Measurements from ENCODE around the gene STRN3. TPM values are rescaled to one million over a fixed set of nuclear protein-coding genes. Genes with fewer than 3 reads are reported as not detected.
"Not testable (repeated sequence)": the region's sequence is repeated elsewhere in the genome, so short reads cannot be mapped to it uniquely, and the experiment has no call there.

Gene STRN3
- total RNA-seq, 2 donors from 2014 or later = 20.3 to 35.7 TPM

- Mint-ChIP-seq H3K27me3 (no peaks in the 10 kb centered on the region), H3K9me3 (no peaks in the 10 kb centered on the region), H3K36me3 (no peaks in the 10 kb centered on the region), H3K4me1 (ENCODE audit: low read depth in 2 of 2) (peaks cover 16 to 17% of the 10 kb centered on the region in 2 donors), H3K4me3 (no peak overlapping the region), H3K27ac (no peak overlapping the region)
- ATAC-seq = no peak
- DNase-seq (ENCODE audit: low spot score) = no peak
Observed at GRCh38 chr14:30985796-30986195, 40.4 kb downstream of the STRN3 start.

- Mint-ChIP-seq H3K36me3 (no peaks in the 10 kb centered on the region), H3K9me3 (no peaks in the 10 kb centered on the region), H3K27ac (no peak overlapping the region), H3K27me3 (no peaks in the 10 kb centered on the region), H3K4me1 (ENCODE audit: low read depth in 2 of 2) (peaks cover 7 to 8% of the 10 kb centered on the region in 2 donors), H3K4me3 (no peak overlapping the region)
- ATAC-seq = no peak
- no peak for DNase-seq (ENCODE audit: low spot score)
Observed at GRCh38 chr14:30983858-30984257, 42.3 kb downstream of the STRN3 start.

GRCh38 chr14:30982533-30982932, 43.6 kb downstream of the STRN3 start:
- Mint-ChIP-seq H3K36me3 (no peaks in the 10 kb centered on the region), H3K27me3 (no peaks in the 10 kb centered on the region), H3K27ac (no peak overlapping the region), H3K4me3 (no peak overlapping the region), H3K4me1 (ENCODE audit: low read depth in 2 of 2) (peaks cover 5 to 7% of the 10 kb centered on the region in 2 donors), H3K9me3 (no peaks in the 10 kb centered on the region)
- no peak for DNase-seq (ENCODE audit: low spot score)
- no peak for ATAC-seq

- Mint-ChIP-seq H3K4me3 (no peak overlapping the region), H3K36me3 (no peaks in the 10 kb centered on the region), H3K9me3 (no peaks in the 10 kb centered on the region), H3K27ac (no peak overlapping the region), H3K27me3 (no peaks in the 10 kb centered on the region), H3K4me1 (ENCODE audit: low read depth in 2 of 2) (peaks cover 7 to 9% of the 10 kb centered on the region in 2 donors)
- no peak for ATAC-seq
- DNase-seq (ENCODE audit: low spot score) = no peak
Observed at GRCh38 chr14:30980980-30981379, 45.2 kb downstream of the STRN3 start.

GRCh38 chr14:30980106-30980704, 46.0 kb downstream of the STRN3 start:
- H3K9me3 Mint-ChIP-seq, H3K4me3 Mint-ChIP-seq, H3K36me3 Mint-ChIP-seq, H3K27me3 Mint-ChIP-seq, H3K27ac Mint-ChIP-seq: not testable (repeated sequence)
- ATAC-seq (peak; percentile 52 to 56), DNase-seq (ENCODE audit: low spot score) (peak; percentile 68)
- H3K4me1 Mint-ChIP-seq (ENCODE audit: low read depth in 2 of 2) = peaks cover 6 to 14% of the 10 kb centered on the region in 2 donors

- H3K27ac Mint-ChIP-seq = no peak overlapping the region
- ATAC-seq = no peak
- H3K4me1 Mint-ChIP-seq (ENCODE audit: low read depth in 2 of 2) = peaks cover 19 to 35% of the 10 kb centered on the region in 2 donors
- no peaks in the 10 kb centered on the region for H3K9me3 Mint-ChIP-seq
- H3K36me3 Mint-ChIP-seq = no peaks in the 10 kb centered on the region
- H3K27me3 Mint-ChIP-seq = no peaks in the 10 kb centered on the region
- H3K4me3 Mint-ChIP-seq = no peak overlapping the region
- DNase-seq (ENCODE audit: low spot score) = no peak
Observed at GRCh38 chr14:30977752-30978151, 48.4 kb downstream of the STRN3 start.

- H3K4me1 Mint-ChIP-seq (ENCODE audit: low read depth in 2 of 2) = peaks cover 37 to 58% of the 10 kb centered on the region in 2 donors
- no peaks in the 10 kb centered on the region for H3K9me3 Mint-ChIP-seq
- no peak overlapping the region for H3K4me3 Mint-ChIP-seq
- H3K27me3 Mint-ChIP-seq = no peaks in the 10 kb centered on the region
- H3K36me3 Mint-ChIP-seq = no peaks in the 10 kb centered on the region
- DNase-seq (ENCODE audit: low spot score) = no peak
- H3K27ac Mint-ChIP-seq = no peak overlapping the region
- ATAC-seq = no peak
Observed at GRCh38 chr14:30974628-30975027, 51.6 kb downstream of the STRN3 start.

GRCh38 chr14:30972882-30973582, 53.1 kb downstream of the STRN3 start:
- no peak for ATAC-seq

GRCh38 chr14:30972036-30972732, 54.0 kb downstream of the STRN3 start:
- H3K4me1 Mint-ChIP-seq (ENCODE audit: low read depth in 2 of 2) = peaks cover 36 to 55% of the 10 kb centered on the region in 2 donors
- H3K9me3 Mint-ChIP-seq; ATAC-seq; H3K27me3 Mint-ChIP-seq; H3K36me3 Mint-ChIP-seq; H3K4me3 Mint-ChIP-seq; H3K27ac Mint-ChIP-seq; DNase-seq (ENCODE audit: low spot score): not testable (repeated sequence)

More at GRCh38 chr14:30972882-30973582, 53.1 kb downstream of the STRN3 start:
- Mint-ChIP-seq H3K27me3 (no peaks in the 10 kb centered on the region), H3K4me1 (ENCODE audit: low read depth in 2 of 2) (peaks cover 37 to 57% of the 10 kb centered on the region in 2 donors), H3K9me3 (no peaks in the 10 kb centered on the region), H3K4me3 (no peak overlapping the region), H3K36me3 (no peaks in the 10 kb centered on the region), H3K27ac (no peak overlapping the region)
- DNase-seq (ENCODE audit: low spot score) = no peak

GRCh38 chr14:30971586-30971985, 54.6 kb downstream of the STRN3 start:
- no peak overlapping the region for H3K4me3 Mint-ChIP-seq
- no peak overlapping the region for H3K27ac Mint-ChIP-seq
- H3K4me1 Mint-ChIP-seq (ENCODE audit: low read depth in 2 of 2) = peaks cover 39 to 56% of the 10 kb centered on the region in 2 donors
- ATAC-seq (no peak), DNase-seq (ENCODE audit: low spot score) (no peak)
- H3K36me3 Mint-ChIP-seq = peaks cover 2% of the 10 kb centered on the region
- no peaks in the 10 kb centered on the region for H3K27me3 Mint-ChIP-seq
- H3K9me3 Mint-ChIP-seq = no peaks in the 10 kb centered on the region

- H3K4me1 Mint-ChIP-seq (ENCODE audit: low read depth in 2 of 2) = peaks cover 43 to 46% of the 10 kb centered on the region in 2 donors
- DNase-seq (ENCODE audit: low spot score); ATAC-seq; H3K27me3 Mint-ChIP-seq; H3K9me3 Mint-ChIP-seq; H3K4me3 Mint-ChIP-seq: not testable (repeated sequence)
- peak overlapping the region in 1 of 2 donors; percentile 40 for H3K27ac Mint-ChIP-seq
- peaks cover 12% of the 10 kb centered on the region for H3K36me3 Mint-ChIP-seq
Observed at GRCh38 chr14:30969796-30970195, 56.4 kb downstream of the STRN3 start.

GRCh38 chr14:30967364-30968098, 58.6 kb downstream of the STRN3 start:
- ATAC-seq; H3K4me3 Mint-ChIP-seq; DNase-seq (ENCODE audit: low spot score); H3K27me3 Mint-ChIP-seq; H3K27ac Mint-ChIP-seq; H3K9me3 Mint-ChIP-seq: not testable (repeated sequence)
- Mint-ChIP-seq H3K36me3 (peaks cover 12% of the 10 kb centered on the region), H3K4me1 (ENCODE audit: low read depth in 2 of 2) (peaks cover 37 to 38% of the 10 kb centered on the region in 2 donors)

GRCh38 chr14:30966415-30967363, 59.5 kb downstream of the STRN3 start:
- Mint-ChIP-seq H3K36me3 (peaks cover 12% of the 10 kb centered on the region), H3K4me3 (no peak overlapping the region), H3K9me3 (peaks cover 5% of the 10 kb centered on the region), H3K27me3 (no peaks in the 10 kb centered on the region), H3K4me1 (ENCODE audit: low read depth in 2 of 2) (peaks cover 31 to 33% of the 10 kb centered on the region in 2 donors), H3K27ac (no peak overlapping the region)
- ATAC-seq = no peak
- DNase-seq (ENCODE audit: low spot score) = no peak
